GM19023 (cell line): ENCODE measurements around the gene CHST12.
"Not testable (repeated sequence)": the region's sequence is repeated elsewhere in the genome, so short reads cannot be mapped to it uniquely, and the experiment has no call there.

Experiments
- ATAC-seq: cut with Tn5 transposase; IDR thresholded peaks from one replicate; pipeline ENCODE4 v1.9.1; 2021; ENCODE audit warnings: mild to moderate bottlenecking, moderate library complexity; ENCODE audit not compliant: unreplicated experiment

Gene CHST12

GRCh38 chr7:2377492-2377891, 25.9 kb upstream of the CHST12 start:
- not testable (repeated sequence) for ATAC-seq

DNA sequence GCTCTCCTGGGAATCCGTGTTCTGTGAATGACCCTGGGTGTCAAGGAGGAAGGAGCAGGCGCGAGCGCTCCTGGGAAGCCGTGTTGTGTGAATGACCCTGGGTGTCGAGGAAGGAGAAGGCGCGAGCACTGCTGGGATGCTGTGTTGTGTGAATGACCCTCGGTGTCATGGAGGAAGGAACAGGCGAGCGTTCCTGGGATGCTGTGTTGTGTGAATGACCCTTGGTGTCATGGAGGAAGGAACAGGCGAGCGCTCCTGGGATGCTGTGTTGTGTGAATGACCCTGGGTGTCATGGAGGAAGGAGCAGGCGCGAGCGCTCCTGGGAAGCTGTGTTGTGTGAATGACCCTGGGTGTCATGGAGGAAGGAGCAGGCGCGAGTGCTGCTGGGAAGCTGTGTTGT, 25.3 kb upstream of the CHST12 start:
- ATAC-seq: not testable (repeated sequence)

- ATAC-seq: no peak
Measured at GRCh38 chr7:2379161-2379560, 24.2 kb upstream of the CHST12 start.

GRCh38 chr7:2379821-2380450, 23.5 kb upstream of the CHST12 start:
- ATAC-seq: no peak

- ATAC-seq: no peak
Measured at GRCh38 chr7:2380461-2380860, 22.9 kb upstream of the CHST12 start.

- ATAC-seq: no peak
Measured at GRCh38 chr7:2381227-2381626, 22.2 kb upstream of the CHST12 start.

- no peak for ATAC-seq
Measured at GRCh38 chr7:2381881-2382509, 21.4 kb upstream of the CHST12 start.

GRCh38 chr7:2383543-2384274, 19.7 kb upstream of the CHST12 start:
- ATAC-seq: no peak

DNA sequence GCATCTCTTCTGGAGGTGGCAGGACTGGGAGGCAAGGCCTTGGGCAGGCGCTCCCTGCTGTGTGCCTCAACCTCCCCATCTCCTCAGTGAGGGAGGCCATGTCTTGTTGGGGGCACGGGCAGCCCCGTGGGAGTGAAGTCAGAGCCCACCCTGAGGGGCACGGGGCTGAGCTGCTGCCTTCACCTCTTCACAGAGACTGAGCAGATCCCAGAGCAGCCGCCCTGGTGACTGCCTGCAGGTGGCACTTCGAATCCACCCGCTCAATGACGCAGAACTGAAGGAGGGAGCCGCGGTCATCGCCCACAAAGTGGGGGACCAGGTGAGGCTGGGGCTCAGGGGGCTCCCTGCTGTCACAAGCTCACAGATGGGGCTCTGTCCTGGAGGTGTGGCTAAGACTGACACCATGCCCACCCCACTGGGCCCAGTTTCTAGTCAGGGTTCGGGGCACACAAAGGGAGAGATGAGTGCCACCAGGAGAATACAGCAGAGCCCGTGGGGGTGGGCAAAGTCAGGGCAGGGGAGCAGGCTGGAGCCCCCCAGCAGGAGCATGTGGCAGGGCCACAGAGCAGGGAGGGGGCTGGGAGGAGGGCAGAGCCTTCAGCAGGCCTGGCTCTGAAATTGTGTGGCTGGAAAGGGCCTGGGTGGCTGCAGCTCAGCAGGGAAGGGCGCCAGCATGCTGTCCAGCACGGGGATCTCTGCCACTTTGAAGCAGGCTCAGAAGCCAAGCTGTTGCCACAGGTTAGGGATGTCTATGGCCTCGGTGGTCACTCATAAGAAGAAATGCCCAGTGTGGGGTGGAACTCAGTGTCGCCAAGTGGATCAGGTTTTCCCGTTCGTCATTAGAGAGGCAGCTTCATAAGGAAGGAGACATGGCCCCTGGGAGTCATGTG, 18.8 kb upstream of the CHST12 start:
- ATAC-seq: no peak

DNA sequence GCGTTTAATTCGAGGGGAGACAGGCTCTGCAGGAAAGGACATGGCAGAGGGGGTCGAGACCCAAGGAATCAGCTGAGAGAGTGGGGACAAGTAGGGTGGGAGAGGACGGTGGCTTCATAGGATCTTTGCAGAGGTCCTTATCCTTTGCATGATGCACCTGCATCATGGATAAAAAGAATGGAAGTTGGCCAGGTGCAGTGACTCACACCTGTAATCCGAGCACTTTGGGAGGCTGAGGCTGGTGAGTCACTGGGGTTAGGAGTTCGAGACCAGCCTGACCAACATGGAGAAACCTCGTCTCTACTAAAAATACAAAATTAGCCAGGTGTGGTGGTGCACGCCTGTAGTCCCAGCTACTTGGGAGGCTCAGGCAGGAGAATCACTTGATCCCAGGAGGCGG, 17.3 kb upstream of the CHST12 start:
- ATAC-seq: not testable (repeated sequence)

DNA sequence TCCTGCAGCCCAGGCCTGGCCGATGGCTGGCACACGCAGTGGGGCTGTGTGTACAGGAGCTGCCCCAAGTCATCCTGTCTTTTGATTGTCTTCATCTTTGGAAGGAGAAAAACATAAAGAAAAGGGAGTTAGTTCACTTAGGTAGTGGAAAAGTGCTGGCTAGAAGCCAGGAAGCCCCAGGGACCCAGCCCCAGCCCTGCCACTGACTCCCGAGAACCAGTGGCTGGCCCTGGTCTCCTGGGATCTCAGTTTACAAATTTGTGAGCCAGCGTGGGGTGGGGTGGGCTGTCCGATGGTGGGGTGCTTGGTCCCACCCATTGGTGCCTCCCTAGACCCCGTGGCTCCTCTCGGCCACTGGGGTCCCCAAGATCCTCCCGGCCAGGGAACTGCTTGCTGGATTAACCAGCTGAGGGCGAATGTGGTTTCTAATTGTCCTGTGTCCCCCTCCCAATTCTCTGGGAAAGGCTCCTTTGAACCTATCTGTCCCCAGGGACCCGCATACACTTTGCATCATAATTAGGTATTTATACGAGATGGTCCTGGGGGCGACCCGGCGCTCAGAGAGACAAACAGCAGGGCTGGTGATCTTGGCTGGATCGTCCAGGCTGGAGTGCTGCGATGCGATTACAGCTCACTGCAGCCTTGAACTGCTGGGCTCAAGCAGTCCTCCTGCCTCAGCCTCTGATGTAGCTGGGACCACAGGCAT, 16.3 kb upstream of the CHST12 start:
- ATAC-seq: no peak

- no peak for ATAC-seq
Measured at GRCh38 chr7:2387897-2388636, 15.3 kb upstream of the CHST12 start.

GRCh38 chr7:2388637-2388954, 14.8 kb upstream of the CHST12 start:
- no peak for ATAC-seq

GRCh38 chr7:2390020-2390816, 13.2 kb upstream of the CHST12 start:
- ATAC-seq: not testable (repeated sequence)

GRCh38 chr7:2393706-2394105, 9.7 kb upstream of the CHST12 start:
- no peak for ATAC-seq

- no peak for ATAC-seq
Measured at GRCh38 chr7:2394566-2395082, 8.8 kb upstream of the CHST12 start.

DNA sequence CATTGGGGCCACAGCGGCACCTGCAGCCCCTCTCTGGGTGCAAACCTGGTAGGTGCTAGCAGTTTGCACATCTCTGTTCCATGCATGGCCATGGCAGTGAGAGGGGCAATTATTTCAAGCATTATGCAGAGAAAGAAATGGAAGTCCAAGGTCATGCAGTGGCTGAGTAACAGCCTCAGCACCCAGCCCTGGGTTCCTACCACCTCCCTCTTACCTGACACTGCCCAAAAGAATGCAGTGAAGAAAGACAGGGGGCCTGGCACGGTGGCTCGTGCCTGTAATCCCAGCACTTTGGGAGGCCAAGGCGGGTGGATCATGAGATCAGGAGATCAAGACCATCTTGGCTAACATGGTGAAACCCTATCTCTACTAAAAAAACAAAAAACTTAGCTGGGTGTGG, 4.9 kb upstream of the CHST12 start:
- no peak for ATAC-seq

DNA sequence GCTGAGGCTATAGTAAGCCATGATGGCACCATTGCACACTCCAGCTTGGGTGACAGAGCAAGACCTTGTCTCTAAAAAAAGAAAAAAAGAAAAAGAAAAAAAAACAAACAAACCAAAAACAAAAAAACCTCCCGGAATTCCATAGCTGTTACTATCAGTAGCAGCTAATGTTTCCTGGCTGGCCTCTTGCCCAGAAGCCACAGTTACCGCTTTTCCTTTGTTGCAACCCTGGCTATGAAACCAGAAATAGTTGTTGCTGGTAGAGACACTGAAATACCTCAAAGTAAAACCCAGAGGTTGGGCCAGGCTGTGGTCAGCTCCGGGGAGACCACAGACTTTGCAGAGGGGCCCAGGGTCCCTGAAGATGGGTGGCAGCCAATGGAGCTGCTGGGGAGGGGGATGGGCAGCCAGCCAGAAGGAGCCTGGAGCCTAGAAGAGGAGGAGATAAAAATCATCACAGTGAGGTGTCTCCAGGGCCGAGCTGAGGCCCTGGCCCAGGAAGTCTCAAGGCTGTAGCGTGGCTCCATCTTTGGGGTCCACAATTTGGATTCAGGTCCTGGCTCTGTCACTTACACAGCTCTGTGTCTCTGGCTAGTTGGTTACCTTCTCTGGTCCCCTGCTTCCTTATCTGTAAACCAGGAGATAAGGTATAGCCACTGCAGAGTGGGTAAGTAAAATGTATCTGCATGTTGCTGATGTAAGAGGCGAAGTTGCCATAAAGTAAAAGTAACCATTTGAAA, 3.4 kb upstream of the CHST12 start:
- no peak for ATAC-seq

- no peak for ATAC-seq
Measured at GRCh38 chr7:2402687-2403013, 761 bp upstream of the CHST12 start.
